GM19025 (cell line): ENCODE results near the gene VPREB3.

Source experiments
- ATAC-seq: cut with Tn5 transposase; IDR thresholded peaks from one replicate; pipeline ENCODE4 v1.9.1; 2021; ENCODE audit warnings: mild to moderate bottlenecking, low read depth, moderate library complexity; ENCODE audit not compliant: unreplicated experiment

The VPREB3 gene

DNA sequence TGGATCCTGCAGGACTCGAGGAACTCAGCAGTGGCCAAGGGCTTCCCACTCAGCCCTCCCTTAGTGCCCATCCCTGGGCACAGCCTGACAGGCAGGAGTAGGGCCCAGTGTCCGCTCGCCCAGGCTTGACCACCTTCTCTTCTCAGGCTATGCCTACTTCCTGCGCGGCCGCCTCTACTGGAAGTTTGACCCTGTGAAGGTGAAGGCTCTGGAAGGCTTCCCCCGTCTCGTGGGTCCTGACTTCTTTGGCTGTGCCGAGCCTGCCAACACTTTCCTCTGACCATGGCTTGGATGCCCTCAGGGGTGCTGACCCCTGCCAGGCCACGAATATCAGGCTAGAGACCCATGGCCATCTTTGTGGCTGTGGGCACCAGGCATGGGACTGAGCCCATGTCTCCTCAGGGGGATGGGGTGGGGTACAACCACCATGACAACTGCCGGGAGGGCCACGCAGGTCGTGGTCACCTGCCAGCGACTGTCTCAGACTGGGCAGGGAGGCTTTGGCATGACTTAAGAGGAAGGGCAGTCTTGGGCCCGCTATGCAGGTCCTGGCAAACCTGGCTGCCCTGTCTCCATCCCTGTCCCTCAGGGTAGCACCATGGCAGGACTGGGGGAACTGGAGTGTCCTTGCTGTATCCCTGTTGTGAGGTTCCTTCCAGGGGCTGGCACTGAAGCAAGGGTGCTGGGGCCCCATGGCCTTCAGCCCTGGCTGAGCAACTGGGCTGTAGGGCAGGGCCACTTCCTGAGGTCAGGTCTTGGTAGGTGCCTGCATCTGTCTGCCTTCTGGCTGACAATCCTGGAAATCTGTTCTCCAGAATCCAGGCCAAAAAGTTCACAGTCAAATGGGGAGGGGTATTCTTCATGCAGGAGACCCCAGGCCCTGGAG, 29.3 kb upstream of the VPREB3 start:
- ATAC-seq: no peak

- no peak for ATAC-seq
Observed at GRCh38 chr22:23782703-23783102, 28.5 kb upstream of the VPREB3 start.

GRCh38 chr22:23782252-23782651, 28.0 kb upstream of the VPREB3 start:
- no peak for ATAC-seq

DNA sequence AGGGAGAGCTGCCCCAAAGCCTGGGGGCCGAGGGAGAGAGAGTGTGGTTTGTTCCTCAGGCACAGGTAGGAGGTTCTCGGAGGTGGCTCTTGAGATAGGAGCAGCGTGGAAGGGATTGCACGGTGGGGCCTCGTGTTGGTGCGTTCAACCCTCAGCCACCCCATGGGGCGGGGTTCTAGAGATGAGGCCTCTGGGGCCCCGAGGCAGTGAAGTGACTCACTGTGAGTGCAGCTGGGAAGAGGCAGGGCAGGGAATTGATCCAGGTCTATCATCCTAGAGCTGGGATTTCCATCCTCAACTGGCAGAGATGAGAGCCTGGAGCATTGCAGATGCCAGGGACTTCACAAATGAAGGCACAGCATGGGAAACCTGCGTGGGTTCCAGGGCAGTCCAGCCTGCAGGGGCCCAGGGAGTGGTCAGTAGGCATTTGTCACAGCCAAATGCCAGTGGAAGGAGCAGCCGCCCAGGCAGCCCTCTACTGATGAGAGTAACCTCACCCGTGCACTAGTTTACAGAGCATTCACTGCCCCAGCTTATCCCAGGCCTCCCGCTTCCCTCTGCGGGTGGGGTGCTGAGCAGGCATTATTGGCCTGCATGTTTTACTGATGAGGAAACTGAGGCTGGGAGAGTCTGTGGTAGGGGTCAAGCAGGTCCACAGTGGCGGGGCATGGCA, 27.4 kb upstream of the VPREB3 start:
- ATAC-seq: no peak

DNA sequence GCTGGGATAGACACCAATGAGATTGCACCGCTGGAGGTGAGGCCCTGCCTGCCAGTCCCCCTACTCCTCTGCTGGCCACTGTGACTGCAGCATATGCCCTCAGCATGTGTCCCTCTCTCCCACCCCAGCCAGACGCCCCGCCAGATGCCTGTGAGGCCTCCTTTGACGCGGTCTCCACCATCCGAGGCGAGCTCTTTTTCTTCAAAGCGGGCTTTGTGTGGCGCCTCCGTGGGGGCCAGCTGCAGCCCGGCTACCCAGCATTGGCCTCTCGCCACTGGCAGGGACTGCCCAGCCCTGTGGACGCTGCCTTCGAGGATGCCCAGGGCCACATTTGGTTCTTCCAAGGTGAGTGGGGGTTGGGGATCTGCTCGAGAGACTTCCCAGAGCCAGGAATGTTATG, 26.8 kb upstream of the VPREB3 start:
- no peak for ATAC-seq

- ATAC-seq: no peak
Observed at GRCh38 chr22:23780146-23780748, 26.0 kb upstream of the VPREB3 start.

DNA sequence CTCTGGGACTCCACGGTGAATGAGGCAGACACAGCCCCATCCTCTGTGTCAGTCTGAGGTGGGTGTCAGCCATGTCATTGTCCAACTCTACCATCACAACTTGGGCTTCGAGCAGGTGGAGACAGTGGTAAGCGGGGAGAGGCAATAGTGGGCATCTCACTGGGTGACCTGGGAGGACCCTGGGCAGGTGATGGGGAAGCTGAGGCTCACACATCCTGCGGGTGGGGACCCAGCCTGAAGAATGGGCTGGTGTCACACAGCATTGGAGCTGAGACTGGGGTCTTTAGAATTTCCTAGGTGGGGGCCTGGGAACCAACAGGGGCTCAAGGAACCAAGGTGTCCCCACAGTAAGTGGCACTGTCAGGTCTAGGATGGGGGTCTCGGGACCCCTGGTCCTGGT, 25.5 kb upstream of the VPREB3 start:
- ATAC-seq: no peak

DNA sequence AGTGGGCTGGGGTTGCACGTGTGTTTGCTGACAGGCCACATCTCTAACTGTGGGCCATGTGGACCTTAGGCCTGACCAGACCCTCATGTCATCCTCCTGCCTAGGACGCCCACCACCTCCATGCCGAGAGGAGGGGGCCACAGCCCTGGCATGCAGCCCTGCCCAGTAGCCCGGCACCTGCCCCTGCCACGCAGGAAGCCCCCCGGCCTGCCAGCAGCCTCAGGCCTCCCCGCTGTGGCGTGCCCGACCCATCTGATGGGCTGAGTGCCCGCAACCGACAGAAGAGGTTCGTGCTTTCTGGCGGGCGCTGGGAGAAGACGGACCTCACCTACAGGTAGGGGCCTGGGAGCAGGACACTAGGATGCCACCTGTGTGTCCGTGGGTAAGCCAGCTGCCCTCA, 24.9 kb upstream of the VPREB3 start:
- ATAC-seq: no peak

- ATAC-seq: no peak
Observed at GRCh38 chr22:23778577-23778900, 24.3 kb upstream of the VPREB3 start.

DNA sequence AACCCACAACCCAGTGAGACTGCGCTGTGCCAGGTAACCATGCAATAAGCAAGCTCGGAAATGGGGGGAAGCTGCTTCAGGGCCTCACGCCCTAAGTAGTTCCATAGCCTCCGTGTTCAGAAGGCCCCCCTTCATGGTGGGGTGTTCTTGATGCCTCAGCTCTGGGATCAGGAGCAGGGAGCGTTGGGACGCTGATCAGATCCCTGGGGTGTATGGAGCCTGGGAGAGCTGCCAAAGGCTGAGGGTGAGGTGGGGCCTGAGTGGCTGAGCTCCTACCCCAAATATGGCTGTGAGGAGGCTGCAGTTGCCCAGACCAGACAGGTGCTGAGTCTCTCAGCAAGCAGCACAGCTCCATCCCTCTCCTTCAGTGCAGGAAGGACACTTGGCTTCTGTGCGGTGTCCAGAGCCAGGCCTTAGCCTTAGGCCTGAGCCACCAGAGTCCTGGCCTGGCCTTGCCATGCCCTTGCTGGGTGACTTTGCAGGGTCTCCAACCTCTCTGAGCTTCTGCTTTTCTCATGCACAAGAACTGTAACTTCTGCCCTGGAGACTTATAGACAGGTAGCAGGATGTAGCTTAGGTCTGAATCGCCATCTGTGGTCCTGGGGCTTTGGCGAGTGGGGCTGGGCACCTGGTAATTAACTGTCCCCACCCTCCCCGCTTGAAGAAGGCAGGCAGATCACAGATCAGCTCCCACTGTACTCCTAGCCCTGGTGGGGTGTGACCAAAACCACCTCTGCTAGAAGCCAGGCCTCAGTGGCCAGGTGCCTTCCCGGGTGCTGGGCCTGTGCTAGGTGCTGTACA, 23.8 kb upstream of the VPREB3 start:
- no peak for ATAC-seq

GRCh38 chr22:23775779-23776375, 21.7 kb upstream of the VPREB3 start:
- ATAC-seq: no peak

DNA sequence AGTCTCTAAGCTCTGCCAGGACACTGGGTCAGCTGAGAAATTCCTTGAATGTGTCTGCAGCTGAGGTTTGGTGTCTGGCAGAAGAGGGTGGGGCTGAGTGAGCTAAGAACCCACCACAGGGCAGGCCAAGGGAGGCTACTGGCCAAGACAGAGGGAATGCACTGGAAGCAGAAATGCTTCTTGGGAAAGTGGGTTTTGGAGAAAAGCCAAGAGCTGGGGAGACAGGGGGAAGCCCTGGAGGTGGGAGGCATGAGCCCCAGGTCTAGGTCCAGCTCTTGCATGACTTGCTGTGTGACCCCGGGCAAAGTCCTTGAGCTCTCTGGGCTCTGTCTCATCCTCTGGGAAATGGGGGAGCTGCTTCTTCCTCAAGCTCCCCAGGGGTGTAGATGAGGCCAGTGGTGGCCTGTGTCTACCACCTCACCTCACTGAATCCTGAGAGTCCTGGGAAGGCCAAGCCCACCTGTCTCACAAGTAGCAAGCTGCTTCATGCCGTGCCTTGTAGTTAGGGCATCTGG, 20.8 kb upstream of the VPREB3 start:
- no peak for ATAC-seq

DNA sequence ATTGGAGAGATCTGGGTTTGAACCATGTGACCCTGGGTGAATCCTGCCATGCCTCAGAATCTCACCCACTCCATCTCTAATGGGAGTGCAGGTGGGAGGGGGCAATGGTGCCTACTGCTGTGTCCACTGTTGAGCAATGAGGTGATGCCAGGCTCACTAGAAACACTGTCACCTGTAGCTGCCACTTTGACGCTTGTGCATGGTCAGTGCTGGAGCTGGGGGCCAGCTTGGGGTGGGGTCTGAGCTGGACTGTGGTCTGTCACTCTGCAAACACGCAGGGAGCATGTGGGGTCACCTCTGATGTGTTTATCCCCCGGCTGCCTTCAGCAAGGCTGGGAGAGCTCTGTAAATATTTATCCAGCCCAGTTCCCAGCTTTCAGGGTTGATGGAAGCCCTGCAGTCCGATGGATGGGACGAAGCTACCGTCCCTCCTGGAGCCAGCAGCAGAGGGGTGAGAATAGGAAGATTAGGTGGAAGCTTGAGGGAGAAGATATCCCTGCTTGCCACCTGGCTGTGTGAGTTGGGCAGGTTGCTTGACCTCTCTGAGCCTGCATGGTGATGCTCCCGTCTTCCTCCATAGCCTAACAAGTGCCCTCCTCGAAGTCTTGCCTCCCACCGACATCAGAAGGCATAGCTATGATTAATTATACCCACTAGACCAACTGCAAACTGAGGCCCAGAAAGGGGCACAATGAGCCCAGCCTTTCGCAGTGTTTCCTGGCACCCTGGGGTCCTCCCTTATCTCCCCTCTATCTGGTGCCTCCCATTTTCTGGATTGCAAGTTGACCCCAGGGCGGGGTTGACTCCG, 20.1 kb upstream of the VPREB3 start:
- no peak for ATAC-seq

DNA sequence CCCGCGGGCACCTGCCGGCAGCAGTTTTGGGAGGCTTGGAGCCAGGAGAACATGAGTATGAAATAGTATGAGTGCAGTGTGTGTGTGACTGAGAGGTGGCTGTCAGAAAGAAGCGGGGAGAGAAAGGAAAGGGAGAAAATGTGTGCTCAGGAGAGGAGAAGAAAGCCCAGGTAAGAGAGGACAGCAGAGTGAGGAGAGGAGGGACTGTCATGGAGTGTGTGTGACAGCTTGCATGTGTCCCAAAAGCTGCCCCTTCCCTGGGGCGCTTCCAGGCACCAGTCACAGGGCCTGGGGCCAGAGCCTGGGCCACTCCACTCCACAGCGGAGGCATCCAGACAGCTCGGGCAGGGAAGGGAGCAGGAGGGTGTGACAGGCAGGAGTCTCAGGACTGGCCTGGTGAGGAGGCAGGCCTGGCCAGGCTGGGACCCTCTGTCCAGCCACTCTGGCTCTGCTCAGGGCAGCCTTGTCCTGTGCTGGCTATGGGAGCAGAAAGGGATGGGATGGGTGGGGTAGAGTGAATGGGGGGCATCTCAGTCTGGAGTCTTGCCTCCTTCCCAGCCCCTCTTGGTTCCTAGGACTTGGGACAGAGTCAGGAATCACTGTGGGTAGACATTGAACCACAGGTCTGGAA, 19.4 kb upstream of the VPREB3 start:
- no peak for ATAC-seq

- no peak for ATAC-seq
Observed at GRCh38 chr22:23772649-23773473, 18.6 kb upstream of the VPREB3 start, which contains the start of gene MMP11. Gene MMP11 (plus strand): TSS chr22:23772849. CDS start chr22:23772871, 22 bp downstream.

GRCh38 chr22:23772315-23772648, 18.1 kb upstream of the VPREB3 start:
- no peak for ATAC-seq

GRCh38 chr22:23769321-23769965, 15.2 kb upstream of the VPREB3 start:
- no peak for ATAC-seq
